ENCODE results near the gene CALCOCO1.
"Not testable (repeated sequence)": the region's sequence is repeated elsewhere in the genome, so short reads cannot be mapped to it uniquely, and the experiment has no call there.

The CALCOCO1 gene, protein sequence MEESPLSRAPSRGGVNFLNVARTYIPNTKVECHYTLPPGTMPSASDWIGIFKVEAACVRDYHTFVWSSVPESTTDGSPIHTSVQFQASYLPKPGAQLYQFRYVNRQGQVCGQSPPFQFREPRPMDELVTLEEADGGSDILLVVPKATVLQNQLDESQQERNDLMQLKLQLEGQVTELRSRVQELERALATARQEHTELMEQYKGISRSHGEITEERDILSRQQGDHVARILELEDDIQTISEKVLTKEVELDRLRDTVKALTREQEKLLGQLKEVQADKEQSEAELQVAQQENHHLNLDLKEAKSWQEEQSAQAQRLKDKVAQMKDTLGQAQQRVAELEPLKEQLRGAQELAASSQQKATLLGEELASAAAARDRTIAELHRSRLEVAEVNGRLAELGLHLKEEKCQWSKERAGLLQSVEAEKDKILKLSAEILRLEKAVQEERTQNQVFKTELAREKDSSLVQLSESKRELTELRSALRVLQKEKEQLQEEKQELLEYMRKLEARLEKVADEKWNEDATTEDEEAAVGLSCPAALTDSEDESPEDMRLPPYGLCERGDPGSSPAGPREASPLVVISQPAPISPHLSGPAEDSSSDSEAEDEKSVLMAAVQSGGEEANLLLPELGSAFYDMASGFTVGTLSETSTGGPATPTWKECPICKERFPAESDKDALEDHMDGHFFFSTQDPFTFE

DNA sequence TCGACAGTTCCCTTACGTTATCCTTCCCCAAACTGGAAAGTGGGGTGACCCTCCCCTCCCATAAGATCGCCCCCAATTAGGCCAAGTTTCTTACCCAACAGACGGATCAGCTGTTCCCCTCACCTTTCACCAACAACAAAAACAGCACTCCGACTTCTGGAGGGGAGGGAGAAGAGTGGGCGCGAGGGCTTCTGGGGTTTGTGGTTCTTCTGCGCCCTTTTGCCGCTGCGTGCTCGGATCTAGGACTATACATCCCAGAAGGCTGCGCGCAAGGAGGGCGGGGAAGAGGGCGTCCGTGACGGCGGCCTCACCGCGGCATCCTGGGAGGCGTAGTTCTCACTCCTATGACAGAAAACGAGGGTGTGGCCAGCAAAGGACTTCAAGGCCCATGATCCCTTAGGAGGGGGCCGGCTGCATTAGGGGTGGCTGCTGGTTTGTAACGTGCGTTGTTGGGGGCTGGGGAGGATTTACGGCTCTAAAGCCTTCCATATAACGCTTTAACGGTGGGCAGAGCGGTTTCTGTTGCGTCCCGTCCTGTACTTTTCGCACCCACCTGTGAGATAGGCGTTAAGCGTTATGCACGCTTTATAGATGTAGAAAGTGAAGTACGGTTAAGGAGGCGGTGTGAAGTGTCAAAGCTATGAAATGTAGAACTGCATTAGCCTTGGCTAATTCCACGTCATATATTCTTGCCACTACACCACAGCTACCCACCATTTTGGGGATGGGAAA, at the start of gene CALCOCO1:
Gene CALCOCO1, minus strand, starts transcription at position 143 of the 732 bp plus-strand sequence. CDS start 2,210 bp downstream, outside the sequence.
- peak; percentile 98 for DNase-seq (ENCODE audit: low spot score)

DNA sequence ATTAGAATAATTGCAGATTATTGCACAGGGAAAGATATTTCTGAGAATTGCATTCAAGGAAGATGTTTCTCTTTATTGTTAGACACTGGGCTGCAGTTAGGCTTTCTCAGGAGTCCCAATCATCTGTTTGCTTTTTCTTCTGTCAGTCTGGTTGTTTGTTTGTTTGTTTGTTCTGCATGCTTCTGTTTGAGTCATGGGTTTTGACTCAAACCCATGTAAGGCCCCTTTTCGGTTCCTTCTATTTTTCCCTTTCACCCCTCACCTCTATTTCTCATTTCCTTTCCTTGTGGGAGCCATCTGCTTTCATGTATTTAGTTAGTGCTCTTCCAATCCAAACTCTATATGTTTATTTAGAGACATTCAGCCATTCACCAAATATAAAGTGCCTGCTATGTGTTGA, 49.6 kb upstream of the CALCOCO1 start:
- DNase-seq (ENCODE audit: low spot score) = no peak

DNA sequence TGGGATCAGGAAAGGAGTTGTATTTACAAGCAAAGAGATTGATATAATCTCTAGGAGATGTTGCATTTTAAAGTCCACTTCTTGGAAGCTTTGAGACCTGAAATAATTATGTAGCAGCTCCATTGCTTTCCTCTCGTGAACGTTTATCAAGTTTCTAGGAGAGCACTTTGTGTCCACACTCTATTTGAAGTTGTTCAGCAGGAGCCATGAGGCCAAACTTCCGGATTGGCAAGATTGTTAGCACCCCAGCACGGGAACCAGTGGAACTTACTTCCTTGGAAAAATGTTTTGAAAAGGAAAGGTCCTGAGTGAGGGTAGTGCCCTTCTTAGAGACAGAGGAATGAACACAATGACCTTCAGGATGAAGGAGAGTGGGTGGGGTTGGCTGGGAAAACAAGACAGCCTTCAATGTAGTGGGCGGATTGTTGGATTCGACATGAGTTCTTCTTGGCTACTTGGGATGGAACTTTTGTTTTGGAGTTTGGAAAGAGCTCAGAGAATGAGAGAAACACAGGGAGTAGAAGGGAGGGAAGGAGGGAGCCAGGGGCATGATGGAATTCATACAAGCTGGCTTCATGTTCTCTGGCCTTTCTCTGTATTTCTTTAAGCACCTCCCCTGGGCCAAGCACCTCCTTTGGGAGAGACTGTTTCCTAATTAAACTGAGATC, 48.4 kb upstream of the CALCOCO1 start:
- DNase-seq (ENCODE audit: low spot score) = no peak

DNA sequence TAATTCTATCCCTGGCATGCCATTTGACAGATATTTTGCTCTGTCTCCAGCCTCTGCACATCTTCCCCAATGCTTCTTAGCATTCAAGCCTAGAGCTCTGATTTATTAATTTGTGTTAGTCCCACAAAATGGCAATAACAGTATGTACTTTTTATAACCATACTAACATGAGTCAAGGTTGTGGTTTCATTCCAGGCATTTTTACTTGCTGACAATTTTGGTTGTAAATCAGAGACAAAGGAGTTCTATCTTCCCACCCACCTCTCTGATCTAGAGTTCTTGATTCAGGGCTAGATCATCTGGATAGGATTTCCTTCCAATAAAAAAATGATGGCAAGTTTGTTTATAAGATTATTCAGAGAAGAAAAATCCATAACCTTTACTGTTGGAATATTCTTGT, 43.0 kb upstream of the CALCOCO1 start:
- DNase-seq (ENCODE audit: low spot score) = peak; percentile 92

DNA sequence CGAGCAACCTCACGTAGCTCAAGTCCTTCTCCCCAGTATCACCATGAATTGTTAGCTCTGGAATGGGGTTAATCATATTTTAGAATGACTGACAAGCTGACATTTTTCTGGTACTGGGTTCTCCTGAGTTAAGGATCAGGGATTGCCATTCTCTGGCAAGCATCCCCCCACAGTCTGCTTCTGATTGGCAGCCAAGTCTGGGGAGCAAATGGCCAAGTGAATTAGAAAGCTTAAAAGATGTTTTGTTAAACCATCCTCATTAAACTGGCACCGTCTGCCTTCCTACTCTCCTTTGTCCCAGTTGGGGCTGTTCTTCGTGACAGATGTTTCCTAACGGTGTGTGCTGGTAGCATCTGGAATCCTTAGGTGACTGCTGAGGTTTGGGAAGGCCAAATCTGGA, 41.7 kb upstream of the CALCOCO1 start:
- no peak for DNase-seq (ENCODE audit: low spot score)

DNA sequence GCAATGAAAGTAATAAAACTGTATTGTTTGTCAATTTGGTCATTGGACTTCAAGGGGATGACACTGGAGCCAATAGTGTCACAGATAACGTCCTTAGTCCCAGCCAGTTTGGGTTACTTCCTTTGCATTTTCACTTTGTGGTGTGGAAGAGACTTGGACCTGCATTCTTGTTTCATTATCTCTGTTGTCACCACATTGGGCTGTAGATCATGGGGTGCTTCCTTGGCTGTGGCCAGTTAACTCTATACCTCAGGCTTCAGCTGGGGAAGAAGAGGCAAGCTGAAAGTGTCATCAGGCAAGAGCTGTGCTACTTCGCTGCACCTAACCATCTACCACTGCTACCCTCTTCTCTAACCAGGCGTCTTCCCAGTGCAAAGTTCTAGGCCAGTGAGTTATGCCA, 39.6 kb upstream of the CALCOCO1 start:
- no peak for DNase-seq (ENCODE audit: low spot score)

DNA sequence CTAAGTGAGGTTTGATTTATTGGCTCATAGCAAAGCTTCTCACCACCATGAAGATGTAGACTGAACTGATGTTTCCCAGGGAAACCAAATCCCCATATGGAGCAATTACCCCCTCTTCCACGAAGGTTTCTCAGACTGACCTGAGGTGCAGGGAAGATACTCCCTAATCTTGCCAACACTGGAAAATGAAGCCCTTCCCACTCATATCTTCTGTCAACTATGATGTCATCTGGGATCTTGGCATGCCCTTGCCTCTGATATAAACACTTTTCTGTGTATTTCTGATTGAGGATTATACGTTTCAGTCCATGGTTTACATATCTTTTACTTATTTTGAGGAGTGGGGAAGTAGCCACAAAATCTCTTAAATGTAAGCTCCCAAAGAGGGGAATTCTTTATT, 38.6 kb upstream of the CALCOCO1 start:
- DNase-seq (ENCODE audit: low spot score) = no peak

DNA sequence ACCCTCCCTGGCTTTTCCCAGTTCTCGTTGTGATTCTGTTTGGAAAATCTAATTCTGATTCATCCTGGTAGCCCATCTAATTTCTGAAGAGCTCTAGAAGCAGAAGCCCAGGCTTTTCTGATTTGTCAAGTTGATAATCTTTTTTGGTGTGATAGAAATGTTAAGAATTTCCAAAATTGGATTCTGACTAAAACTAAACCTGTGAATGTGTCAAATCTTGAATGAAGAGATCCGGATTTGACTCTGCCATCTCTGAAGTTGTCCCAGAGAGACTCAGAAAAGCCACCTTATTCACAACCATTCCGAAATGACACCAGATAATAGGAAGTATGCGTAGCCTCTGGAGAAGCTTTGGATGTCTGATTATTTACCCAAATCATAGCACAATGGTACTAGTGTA, 37.4 kb upstream of the CALCOCO1 start:
- DNase-seq (ENCODE audit: low spot score) = no peak

DNA sequence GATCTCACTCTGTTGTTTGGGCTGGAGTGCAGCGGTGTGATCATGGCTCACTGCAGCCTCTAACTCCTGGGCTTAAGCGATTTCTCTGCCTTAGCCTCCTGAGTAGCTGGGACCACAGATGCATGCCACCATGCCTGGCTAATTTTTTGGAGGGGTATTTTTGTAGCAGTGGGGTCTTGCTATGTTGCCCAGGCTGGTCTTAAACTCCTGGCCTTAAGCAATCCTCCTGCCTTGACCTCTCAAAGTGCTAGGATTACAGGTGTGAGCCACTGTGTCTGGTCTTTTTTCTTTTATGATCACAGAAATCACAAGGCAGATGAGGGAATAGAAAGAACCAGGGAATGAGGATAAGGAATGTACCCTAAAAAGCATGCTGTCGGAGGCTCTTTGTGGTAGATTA, 35.5 kb upstream of the CALCOCO1 start:
- DNase-seq (ENCODE audit: low spot score) = not testable (repeated sequence)

DNA sequence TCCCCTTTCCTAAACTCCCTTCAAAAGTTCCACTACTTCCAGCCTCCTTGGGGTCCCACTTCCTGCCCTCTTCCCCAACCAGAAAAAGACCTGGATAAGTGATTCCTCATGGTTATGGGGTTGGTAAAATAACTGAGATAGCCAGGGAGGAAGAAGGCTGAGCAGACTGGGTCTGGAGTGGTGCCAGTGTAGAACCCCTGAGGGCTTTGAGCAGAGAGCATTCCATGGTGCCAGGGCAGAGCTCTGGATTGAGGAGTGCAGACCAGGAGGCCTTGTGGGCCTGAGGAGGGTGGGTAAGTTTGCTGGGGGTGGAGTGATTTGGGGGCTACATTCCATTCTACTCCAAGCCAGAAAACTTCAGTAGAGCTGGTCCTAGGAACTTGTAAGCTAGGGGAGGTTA, 34.1 kb upstream of the CALCOCO1 start:
- DNase-seq (ENCODE audit: low spot score) = no peak

DNA sequence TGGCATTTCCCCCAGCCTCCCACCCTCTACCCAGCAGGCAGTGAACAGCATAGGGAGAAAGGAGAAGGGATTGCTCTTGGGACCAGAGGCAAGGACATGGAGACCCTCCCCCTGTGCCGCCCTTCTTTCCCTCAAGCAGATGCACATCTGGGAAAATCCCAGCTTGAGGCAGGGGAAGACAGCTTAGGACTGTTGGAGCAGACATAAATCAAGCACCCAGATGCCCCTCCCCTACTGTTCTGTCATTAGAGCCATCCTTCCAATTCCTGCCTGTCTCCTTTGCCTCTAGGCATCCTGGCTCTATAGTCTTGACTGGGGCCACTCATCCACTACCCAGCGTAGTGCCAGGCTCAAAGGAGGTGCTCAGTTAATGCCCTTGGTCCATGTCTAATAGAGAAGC, 32.0 kb upstream of the CALCOCO1 start:
- DNase-seq (ENCODE audit: low spot score) = no peak

DNA sequence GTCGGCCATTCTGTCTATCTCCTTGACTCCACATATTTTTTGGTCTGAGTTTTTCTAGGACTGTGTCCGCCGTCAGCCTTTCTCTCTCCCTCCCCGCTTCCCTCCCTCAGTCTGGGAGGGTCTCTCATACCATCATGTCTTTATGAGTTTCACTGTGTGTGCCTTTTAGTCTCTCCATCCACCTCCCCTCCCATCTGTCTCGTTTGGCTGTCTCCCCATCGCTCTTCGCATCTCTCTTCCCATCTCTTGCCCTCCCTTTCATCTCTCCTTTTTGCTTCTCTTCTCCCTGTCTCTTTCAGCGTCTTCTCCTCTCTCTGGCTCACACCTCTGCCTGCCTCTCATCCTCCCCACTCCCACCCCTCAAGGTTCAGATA, 31.5 kb upstream of the CALCOCO1 start:
- no peak for DNase-seq (ENCODE audit: low spot score)

DNA sequence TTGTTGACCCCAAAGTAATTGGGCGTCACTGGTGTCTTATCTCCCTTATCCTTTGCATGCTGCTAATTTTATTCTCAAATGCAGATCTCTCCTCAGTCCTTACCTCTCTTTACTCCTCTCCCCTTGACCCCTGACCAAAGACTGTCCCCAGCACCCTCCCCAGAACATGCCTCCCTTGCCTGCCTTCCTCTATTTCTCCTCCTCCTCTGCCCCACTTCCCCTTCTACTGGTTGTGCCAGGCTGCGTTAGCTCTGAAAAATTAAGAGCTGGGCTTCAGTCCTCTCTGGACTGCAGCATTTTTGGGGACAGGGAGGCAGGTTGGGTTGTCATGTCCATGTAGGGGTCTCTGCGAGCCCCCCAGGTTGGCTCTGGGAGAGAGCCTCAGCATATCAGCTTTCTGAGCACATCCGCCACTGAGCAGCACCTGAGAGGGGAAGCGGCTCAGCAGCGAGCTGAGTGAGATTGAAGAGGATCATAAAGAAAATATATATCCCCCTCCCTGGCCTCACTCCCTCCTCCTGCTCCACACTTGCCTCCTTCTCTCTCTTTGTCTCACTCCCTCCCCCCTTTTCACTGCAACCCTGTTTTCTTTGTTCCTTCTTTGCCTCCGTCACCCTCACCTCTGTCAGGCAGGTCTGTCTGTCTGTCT, 31.0 kb upstream of the CALCOCO1 start:
- no peak for DNase-seq (ENCODE audit: low spot score)

DNA sequence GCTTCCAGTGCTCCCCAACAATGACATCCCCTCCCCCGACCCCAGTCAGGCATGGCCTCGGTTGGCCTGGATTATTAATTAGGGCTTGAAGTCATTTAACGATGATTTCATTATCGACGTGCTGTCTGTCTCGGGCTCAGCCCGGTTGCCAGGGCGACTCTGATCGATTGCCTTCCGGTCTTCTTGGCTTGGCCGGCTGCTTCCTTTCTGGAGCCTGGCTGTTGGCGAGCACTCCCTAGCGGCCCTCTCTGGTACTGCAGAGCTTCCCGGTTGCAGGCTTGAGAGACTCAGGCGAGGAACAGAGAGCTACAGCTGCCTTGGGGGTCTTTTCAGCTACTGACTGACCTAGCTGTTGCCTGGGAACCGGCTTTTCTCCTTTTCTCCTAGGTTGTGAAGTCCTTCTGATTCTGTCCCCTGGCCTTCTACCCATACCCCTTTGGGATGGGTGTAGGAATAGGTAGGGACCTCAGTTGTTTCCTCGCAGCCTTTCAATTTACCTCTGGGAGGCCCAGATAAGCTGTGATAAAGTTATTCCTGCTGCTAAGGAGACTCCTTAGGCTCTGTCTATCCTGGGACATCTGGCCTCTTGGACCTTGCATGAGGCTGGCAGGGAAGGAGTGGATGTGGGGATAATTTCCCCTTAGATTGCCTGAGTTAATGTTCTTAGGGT, 30.0 kb upstream of the CALCOCO1 start:
- DNase-seq (ENCODE audit: low spot score) = peak; percentile 43

DNA sequence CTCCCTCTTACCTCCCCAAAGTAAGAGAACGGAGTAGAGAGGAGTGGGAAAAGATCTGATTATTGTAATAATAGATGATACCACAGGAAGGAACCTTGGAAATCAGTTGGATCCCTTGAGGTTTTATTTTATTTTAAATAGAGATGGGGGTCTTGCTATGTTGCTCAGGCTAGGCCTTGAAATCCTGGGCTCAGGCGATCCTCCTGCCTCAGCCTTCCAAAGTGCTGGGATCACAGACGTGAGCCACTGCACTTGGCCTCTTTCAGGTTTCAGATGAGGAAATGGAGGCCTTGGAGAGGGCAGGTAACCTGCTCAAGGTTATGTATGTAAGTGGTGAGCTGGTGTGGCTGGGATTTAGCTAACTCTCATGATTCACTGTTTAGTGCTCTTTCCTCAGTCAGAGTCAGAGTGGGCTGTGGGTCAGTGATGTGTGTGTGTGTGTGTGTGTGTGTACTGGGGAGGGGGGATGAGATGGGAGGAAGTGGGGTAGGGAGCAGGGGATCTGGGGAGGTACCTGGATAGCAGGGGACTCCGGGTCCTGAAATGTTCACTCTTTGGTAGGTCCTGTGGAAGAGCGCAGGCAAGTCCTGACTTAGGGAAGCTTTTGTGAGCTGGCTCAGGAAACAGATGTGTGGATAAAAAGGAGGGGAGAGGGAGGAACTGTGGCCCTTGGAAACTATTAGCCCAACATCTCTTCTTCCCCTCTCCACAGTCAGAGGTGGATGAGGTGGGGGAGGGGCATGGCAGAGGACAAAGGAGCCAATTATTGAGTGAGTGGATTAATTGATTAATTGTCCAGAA, 29.2 kb upstream of the CALCOCO1 start:
- DNase-seq (ENCODE audit: low spot score) = no peak

DNA sequence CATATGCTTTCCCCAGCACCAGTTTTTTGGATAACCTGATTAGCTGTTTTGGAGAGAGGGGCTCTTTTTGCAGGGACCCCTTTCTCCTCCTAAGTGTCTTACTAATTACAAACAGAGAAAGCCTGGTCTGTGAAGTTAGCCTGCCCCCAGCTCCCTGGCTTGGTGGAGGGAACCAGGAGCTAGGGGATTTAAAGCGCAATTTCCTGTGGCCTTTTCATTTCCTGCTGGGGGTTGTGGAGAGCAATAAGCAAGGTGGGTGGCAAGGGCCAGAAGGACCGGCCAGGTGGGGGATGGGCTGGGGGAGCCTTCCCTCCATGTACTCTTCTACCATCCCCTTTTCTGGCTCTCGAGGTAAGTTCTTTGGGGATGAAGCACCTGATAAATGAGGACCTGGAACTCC, 28.6 kb upstream of the CALCOCO1 start:
- no peak for DNase-seq (ENCODE audit: low spot score)

DNA sequence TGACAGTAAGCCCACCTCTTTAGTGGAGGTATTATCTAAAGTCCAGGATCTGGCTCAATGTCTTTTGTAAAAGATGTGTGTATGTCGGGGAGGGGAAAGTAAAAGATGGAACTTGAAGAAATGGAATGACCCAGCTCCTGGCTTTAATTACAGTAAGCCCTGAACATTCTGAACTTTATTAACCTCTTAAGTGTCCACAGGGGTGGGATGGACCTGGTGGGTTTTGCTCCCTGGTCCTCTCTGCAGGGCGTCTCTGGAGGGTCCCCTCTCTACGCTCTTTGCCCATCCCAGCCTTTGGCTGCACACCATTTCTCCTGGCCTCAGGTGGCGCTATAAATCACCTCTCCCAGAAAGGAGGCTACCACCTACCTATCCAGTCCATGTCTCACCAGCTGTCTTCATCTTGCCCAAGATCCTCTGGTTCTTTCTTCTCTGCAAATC, 28.2 kb upstream of the CALCOCO1 start:
- no peak for DNase-seq (ENCODE audit: low spot score)

DNA sequence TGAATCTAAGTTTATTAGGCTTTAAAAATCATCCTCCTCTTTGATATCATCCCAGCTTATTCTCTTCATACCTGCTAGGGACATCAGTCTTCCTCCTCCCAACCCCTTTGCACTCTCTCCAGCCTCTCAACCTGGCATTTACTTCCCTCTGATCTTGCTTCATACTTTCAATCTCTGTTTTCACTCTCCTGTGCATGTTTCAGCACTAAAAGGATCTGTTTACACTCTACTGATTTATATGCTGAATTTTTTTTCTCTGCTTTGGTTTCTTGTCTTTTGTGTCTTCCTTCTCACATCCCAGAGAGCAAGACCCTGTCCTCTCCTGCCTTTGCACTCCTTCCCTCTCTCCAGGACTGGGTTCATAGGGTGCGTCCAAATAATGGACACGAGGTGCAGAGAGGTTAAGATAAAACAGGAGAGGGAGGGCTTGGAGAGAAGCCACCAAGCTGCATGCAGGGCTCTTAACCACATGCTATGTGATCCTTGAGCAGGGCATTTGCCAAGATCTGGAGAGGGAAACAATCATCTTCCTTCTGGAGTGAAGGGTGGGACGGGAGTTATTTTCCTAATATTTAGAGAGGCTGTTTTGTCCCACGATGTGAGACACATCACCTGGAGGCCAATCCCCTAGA, 27.5 kb upstream of the CALCOCO1 start:
- no peak for DNase-seq (ENCODE audit: low spot score)

DNA sequence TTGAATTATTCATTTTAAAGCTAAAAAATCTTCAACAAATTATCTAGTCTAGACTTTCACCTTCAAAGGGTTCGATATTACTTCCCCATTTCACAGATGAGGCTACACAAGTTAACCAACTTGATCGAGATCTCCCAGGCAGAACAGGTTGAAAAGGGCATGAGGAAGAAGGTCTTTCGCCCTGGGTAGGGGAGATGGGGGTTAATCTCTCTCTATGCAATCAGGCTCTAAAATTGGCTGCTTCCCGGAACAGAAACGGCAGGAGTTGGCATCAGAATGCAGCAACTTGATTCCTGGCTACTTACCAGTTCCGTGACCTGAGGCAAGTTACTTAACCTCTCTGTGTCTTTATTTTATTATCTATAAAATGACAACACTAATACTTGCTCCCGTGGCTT, 26.9 kb upstream of the CALCOCO1 start:
- DNase-seq (ENCODE audit: low spot score) = no peak

DNA sequence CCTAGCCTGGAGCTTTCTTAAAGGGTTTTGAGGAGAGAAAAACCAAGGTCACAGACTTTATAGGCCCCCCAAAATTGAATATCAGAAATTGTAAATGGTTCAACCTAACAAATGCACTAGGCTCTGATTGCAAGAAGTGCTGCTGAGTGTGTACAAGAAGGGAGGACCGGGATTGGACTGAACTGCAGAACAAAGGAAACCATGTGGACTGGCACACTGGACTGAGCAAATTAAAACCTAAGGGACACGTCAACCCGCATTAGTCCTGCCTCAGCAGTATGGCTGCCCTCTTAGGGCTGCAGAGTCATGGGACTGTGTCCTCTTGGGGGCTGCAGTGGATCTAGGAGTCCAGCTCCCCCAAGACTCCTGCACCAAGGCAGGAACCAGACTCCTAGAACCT, 25.4 kb upstream of the CALCOCO1 start:
- no peak for DNase-seq (ENCODE audit: low spot score)
